Mucosa of stomach (tissue), 1 donor: ENCODE measurements around the gene C9orf85.
A peak's percentile ranks its signal among the peaks of the same experiment; 100 is the strongest.
"Not testable (repeated sequence)": the region's sequence is repeated elsewhere in the genome, so short reads cannot be mapped to it uniquely, and the experiment has no call there.

Experiments used
- H3K27me3 ChIP-seq: one replicate; pipeline ENCODE4 v1.7.0; 2013; ENCODE audit warnings: mild to moderate bottlenecking, low read length; ENCODE audit not compliant: control insufficient read depth, insufficient read depth
- H3K36me3 ChIP-seq: one replicate; pipeline ENCODE4 v1.7.0; 2013; ENCODE audit warnings: low read length; ENCODE audit not compliant: control insufficient read depth, insufficient read depth
- H3K4me1 ChIP-seq: one replicate; pipeline ENCODE4 v1.7.0; 2013; ENCODE audit warnings: mild to moderate bottlenecking, low read length; ENCODE audit not compliant: control insufficient read depth, insufficient read depth
- H3K4me3 ChIP-seq: one replicate; pipeline ENCODE4 v1.7.0; 2013; ENCODE audit warnings: low read length
- H3K9ac ChIP-seq: one replicate; pipeline ENCODE4 v1.7.0; 2013; ENCODE audit warnings: mild to moderate bottlenecking, low read length, moderate library complexity
- H3K9me3 ChIP-seq: one replicate; pipeline ENCODE4 v1.7.0; 2013; ENCODE audit warnings: mild to moderate bottlenecking, low read length, moderate library complexity; ENCODE audit not compliant: control insufficient read depth
- donor health status: Pancreatic carcinoma.

The C9orf85 gene

GRCh38 chr9:71929791-71930440, 18.5 kb downstream of the C9orf85 start:
- Histone ChIP-seq H3K4me1 (peaks cover 18% of the 10 kb centered on the region), H3K9me3 (no peaks in the 10 kb centered on the region), H3K4me3 (no peak overlapping the region), H3K27me3 (no peaks in the 10 kb centered on the region), H3K9ac (no peak overlapping the region), H3K36me3 (no peaks in the 10 kb centered on the region)

GRCh38 chr9:71931166-71931565, 19.7 kb downstream of the C9orf85 start:
- H3K36me3 ChIP-seq: no peaks in the 10 kb centered on the region
- H3K4me3 ChIP-seq: no peak overlapping the region
- H3K9me3 ChIP-seq: no peaks in the 10 kb centered on the region
- no peak overlapping the region for H3K9ac ChIP-seq
- H3K27me3 ChIP-seq: no peaks in the 10 kb centered on the region
- peaks cover 12% of the 10 kb centered on the region for H3K4me1 ChIP-seq

GRCh38 chr9:71936066-71936465, 24.6 kb downstream of the C9orf85 start:
- H3K9me3 ChIP-seq: no peaks in the 10 kb centered on the region
- H3K27me3 ChIP-seq: no peaks in the 10 kb centered on the region
- peaks cover 5% of the 10 kb centered on the region for H3K4me1 ChIP-seq
- H3K4me3 ChIP-seq: no peak overlapping the region
- H3K9ac ChIP-seq: no peak overlapping the region
- no peaks in the 10 kb centered on the region for H3K36me3 ChIP-seq

- Histone ChIP-seq H3K4me1 (peaks cover 4% of the 10 kb centered on the region), H3K27me3 (no peaks in the 10 kb centered on the region), H3K9ac (no peak overlapping the region), H3K4me3 (no peak overlapping the region), H3K9me3 (no peaks in the 10 kb centered on the region), H3K36me3 (no peaks in the 10 kb centered on the region)
Measured at GRCh38 chr9:71937070-71937625, 25.7 kb downstream of the C9orf85 start.

- H3K36me3 ChIP-seq: no peaks in the 10 kb centered on the region
- H3K27me3 ChIP-seq: no peaks in the 10 kb centered on the region
- H3K9me3 ChIP-seq: no peaks in the 10 kb centered on the region
- H3K4me3 ChIP-seq: no peak overlapping the region
- H3K4me1 ChIP-seq: peaks cover 4% of the 10 kb centered on the region
- no peak overlapping the region for H3K9ac ChIP-seq
Measured at GRCh38 chr9:71937898-71938297, 26.5 kb downstream of the C9orf85 start.

GRCh38 chr9:71941060-71941568, 29.7 kb downstream of the C9orf85 start:
- Histone ChIP-seq H3K27me3 (no peaks in the 10 kb centered on the region), H3K9me3 (no peaks in the 10 kb centered on the region), H3K36me3 (no peaks in the 10 kb centered on the region), H3K4me1 (peaks cover 4% of the 10 kb centered on the region), H3K4me3 (no peak overlapping the region), H3K9ac (no peak overlapping the region)

GRCh38 chr9:71941998-71942567, 30.6 kb downstream of the C9orf85 start:
- H3K4me1 ChIP-seq: no peaks in the 10 kb centered on the region
- no peak overlapping the region for H3K9ac ChIP-seq
- H3K36me3 ChIP-seq: no peaks in the 10 kb centered on the region
- H3K9me3 ChIP-seq: no peaks in the 10 kb centered on the region
- no peaks in the 10 kb centered on the region for H3K27me3 ChIP-seq
- no peak overlapping the region for H3K4me3 ChIP-seq

GRCh38 chr9:71944754-71945375, 33.4 kb downstream of the C9orf85 start:
- Histone ChIP-seq H3K9ac (no peak overlapping the region), H3K4me1 (no peaks in the 10 kb centered on the region), H3K4me3 (peak overlapping the region; percentile 18), H3K36me3 (no peaks in the 10 kb centered on the region), H3K9me3 (no peaks in the 10 kb centered on the region), H3K27me3 (no peaks in the 10 kb centered on the region)

GRCh38 chr9:71954652-71955051, 43.2 kb downstream of the C9orf85 start:
- H3K4me1 ChIP-seq, H3K27me3 ChIP-seq, H3K36me3 ChIP-seq, H3K9ac ChIP-seq, H3K9me3 ChIP-seq, H3K4me3 ChIP-seq: not testable (repeated sequence)

- Histone ChIP-seq H3K9ac (no peak overlapping the region), H3K4me3 (no peak overlapping the region), H3K27me3 (no peaks in the 10 kb centered on the region), H3K9me3 (no peaks in the 10 kb centered on the region), H3K36me3 (no peaks in the 10 kb centered on the region), H3K4me1 (no peaks in the 10 kb centered on the region)
Measured at GRCh38 chr9:71955300-71955915, 44.0 kb downstream of the C9orf85 start.

- peaks cover 23% of the 10 kb centered on the region for H3K4me1 ChIP-seq
- no peaks in the 10 kb centered on the region for H3K36me3 ChIP-seq
- no peaks in the 10 kb centered on the region for H3K9me3 ChIP-seq
- no peaks in the 10 kb centered on the region for H3K27me3 ChIP-seq
- H3K4me3 ChIP-seq: no peak overlapping the region
- peak overlapping the region; percentile 65 for H3K9ac ChIP-seq
Measured at GRCh38 chr9:71962328-71962727, 50.9 kb downstream of the C9orf85 start.

GRCh38 chr9:71963471-71963996, 52.1 kb downstream of the C9orf85 start:
- H3K4me3 ChIP-seq, H3K9ac ChIP-seq, H3K36me3 ChIP-seq, H3K9me3 ChIP-seq, H3K27me3 ChIP-seq: not testable (repeated sequence)
- H3K4me1 ChIP-seq: peaks cover 23% of the 10 kb centered on the region
